Hepatic stellate cell (primary cell): ENCODE results near the gene LRCOL1.
A peak's percentile ranks its signal among the peaks of the same experiment; 100 is the strongest.

Source experiments
- DNase-seq: peaks from one replicate; pipeline ENCODE4 v3.0.0; 2011; ENCODE audit warnings: low spot score

LRCOL1 gene

DNA sequence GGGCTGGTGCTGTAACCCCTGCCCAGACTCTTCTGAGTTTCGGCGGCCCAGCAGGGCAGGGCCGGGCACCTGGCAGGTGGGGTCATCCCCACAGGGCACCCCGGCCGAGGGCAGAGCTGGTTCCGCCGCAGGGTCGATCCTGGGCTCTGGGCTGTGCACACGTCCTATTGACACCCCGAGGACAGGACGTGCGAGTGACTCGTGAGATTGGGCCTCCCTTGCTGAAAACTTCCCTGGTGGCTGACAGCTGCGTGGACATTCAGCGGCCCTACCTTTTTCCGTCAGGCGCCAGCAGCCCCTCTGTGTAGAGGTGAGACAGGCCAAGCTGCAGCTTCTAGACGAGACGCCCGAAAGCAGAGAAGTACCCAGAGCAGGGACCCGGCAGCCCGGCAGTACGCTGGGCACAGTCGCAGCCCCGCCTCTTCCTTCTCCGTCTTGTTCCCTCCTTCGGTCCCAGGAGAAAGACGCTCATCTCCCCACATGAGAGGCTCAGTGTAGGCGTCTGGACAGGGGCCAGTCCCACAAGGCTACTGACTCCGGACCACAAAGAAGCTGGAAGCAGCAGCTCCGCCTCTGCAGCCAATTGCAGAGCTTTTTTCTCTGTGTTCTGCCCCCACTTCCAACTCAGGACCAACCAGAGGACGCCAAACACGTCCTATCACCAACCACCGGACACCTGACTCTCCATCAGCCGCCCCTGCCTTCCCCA lies at the start of gene LRCOL1:
TSS of gene LRCOL1 (minus strand) at position 532 of the 709 bp plus-strand sequence. CDS start 4,331 bp downstream, outside the sequence.
- DNase-seq = peak; percentile 79

DNA sequence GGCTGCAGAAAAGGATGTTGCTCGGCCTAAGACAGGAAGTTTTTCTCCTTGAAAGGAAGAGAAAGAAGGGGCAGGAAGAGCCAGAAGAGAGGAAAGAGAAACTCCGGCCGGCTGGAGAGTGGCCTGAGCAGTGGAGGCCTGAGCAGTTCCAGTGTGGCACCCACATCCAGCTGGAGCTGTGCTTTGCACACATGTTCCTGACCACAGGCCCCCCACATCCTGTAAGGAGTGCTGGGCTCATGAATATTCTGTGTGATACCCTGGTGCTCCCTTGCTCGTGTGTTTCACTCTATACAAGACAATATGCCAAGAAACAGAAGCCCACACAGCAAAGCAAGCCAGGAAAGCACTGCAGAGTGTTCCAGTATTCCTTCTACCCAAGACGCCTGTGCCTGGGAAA lies 49.7 kb upstream of the LRCOL1 start:
- DNase-seq = no peak

DNA sequence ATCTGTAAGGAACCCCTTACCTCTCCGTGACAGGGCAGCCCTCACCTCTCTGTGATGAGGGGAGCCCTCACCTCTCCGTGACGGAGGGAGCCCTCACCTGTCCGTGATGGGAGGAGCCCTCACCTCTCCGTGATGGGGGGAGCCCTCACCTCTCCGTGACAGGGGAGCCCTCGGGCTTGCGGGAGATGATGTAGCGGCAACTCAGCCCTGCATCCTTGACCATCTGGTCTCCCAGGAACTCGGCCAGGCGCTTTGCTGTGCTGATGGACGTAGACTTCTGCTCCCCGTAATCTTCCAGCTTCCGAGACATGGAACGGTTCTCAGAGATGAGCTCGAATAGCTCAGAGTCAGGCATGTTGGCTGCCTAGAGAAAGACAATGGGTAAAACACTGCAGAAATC lies 48.8 kb upstream of the LRCOL1 start:
- no peak for DNase-seq

DNA sequence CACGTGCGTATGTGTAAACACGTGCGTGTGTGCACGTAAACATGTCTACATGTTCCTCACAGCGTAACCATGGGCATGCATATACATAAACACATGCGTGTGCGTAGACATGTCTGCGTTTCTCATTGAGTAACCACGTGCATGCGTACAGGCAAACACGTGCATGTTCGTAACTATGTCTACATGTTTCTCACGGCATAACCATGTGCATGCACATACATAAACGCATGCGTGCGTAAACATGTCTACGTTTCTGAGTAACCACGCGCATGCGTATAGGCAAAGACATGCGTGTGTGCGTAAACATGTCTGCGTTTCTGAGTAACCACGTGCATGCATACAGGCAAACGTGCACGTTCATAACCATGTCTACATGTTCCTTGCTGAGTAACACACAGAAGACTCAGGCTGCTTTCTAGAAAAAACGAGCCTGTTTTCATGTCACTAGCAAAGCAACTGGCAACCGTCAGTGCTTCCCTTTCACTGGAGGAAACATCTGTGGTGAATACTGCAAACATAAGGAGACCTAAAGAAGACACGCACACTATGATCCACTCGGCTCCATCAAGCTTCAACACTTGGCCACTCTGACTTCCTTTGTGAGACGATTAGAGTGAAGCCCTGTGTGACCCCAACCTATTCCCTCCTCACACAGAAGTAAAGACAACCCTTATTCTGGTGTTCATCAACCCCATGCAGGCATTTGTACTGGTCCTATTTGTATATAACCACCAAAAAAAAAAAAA lies 47.9 kb upstream of the LRCOL1 start:
- DNase-seq = no peak

DNA sequence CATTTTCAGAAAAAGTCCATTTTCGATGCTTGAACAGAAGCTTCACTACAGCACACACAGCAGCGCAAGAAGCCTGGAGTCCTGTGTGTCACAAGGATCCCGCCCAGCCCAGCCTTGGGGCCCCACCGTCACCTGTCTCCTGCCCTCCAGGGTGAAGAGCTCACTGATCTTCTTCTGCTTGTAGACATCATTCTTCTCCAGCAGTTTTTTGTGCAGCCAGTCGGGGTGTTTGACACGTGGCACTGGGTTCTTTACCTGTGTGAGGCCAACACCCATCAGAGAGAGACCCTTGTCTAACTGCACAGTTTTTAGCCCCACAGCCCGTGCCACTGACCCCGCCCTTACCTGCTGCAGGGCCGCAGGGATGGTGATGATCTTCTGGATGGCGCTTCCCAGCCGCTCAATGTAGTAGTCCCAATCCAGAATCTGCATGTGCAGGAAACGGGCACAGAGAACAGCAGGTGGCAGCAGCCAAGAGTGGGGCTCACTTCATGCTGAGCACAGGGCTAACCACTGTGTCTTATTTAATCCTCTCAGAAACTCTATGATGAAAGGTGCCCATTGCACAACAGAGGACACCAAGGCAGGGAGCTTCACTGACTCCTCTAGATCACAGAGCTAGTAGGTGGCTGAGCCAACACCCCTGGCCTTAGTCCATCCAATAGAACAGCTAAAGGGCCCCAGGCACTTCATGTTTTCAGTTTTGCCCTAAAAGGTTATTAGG lies 46.8 kb upstream of the LRCOL1 start:
- no peak for DNase-seq

DNA sequence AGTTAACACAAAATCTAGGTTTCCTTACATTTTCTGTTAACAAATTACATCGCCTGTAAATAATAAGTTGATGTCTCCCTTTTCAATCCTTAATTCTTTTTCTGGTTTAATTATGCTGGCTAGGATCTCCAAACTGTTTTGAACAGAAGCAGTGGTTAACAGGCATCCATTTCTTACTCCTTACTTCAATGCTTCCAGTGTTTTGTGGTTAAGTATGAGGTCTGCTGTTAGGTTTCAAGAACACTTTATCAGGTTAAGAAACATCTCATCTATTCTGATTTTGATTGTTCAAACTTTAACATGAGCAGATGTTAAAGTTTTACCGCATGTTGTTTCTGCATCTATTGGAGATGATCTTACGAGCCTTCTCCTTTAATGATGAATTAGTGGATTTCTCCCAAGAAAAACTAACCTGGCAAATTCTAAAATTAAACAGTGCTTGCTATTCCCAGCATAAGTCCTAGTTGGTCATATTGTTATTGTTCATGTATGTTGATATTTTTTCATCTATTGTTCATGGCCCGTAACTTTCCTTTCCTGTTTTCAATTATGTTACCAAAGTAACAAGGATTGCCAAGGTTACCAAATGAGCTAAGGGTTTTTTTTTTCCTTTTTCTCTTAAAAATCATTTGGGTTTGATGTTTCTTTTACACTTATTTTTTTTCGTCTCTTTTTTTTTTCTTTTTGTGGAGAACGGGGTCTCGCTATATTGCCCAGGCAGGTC lies 43.3 kb upstream of the LRCOL1 start:
- DNase-seq = no peak

DNA sequence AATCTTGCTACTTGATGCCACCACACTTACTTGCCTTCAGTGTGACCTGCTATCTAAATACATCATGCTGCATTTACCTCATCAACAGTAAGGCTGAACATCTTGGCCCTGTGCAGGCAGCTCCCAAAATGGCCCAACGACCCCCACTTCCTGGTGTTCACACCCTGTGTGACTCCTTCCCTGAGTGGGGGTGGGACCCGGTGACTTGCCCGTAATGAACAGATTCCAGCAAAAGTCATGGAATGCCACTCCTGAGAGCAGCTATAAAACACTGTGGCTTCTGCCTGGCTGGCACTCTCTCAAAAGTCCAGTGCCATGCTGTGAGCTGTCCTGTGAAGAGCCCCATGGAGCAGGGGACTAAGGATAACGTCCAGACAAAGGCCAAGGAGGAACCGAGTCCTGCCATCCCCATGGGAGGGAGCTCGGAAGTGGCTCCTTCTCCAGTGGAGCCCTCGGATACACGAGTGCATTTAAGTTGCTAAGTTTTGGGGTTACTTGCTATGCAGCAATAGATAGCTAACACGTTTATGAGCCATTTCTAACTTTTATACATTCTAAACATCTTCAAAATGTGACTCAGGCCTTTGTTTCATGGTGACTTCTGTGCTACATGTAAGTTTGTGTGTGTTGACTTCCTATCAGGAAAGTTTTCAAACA lies 41.2 kb upstream of the LRCOL1 start:
- no peak for DNase-seq

DNA sequence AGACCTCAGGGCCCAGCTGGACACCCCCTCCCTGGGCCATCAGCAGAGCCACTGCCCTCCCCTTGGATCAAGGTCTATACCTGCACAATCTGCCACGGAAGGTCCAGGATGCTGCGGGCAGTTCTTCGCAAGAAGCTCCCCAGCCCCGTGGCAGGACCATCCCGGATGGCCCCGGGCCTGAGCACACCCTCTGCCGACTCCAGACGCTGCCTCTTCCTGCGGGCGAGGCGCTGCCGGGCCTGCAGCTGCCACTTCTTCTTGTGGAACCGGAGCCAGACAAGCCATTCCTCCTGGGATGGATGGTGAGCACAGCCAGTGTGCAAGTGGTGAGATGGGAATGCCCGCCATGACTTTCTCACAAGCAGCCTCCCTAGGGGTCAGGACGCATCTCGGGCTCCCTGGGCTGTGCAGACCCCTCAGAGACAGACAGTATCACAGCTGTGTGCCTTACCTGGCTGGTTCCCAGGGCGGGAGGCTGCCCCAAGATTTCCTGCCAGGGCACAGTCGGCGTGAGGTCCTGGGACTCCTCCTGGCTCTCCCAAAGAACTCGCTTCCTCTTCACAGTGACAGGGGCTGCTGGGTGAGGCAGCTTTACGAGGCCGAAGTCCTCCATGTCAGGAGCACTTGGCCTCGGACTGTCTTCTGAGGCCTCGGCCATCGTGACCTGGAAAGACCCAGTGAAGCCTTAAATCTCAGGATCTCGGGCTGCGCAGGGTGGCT lies 39.0 kb upstream of the LRCOL1 start:
- no peak for DNase-seq

DNA sequence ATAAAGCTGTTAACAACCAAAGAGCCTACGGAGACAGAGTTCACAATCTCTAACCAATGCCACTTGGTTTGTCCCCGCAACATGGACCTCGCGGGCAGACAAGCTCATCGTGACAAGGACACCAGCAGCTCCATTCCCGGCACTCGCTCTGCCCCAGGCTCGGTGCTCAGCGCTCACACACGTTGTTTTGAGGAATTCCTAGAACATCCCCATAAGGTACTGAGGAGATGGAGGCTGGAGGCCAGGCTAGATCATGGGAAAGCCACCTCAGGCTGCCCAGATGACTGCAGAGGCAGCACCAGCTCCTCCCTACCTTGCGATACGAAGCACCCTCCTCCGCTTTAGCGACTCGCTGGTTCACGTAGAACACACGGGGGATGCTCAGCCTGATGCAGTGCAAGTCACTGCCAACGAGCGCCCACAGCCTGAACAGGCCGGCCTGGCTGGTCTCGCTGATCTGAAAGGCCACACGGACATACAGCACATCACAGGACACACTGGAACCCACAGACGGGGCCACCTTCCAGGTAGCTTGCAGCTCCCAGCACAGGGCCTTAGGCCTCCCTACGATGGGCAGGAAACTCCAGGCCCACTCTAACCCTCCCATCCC lies 38.3 kb upstream of the LRCOL1 start:
- DNase-seq = no peak

DNA sequence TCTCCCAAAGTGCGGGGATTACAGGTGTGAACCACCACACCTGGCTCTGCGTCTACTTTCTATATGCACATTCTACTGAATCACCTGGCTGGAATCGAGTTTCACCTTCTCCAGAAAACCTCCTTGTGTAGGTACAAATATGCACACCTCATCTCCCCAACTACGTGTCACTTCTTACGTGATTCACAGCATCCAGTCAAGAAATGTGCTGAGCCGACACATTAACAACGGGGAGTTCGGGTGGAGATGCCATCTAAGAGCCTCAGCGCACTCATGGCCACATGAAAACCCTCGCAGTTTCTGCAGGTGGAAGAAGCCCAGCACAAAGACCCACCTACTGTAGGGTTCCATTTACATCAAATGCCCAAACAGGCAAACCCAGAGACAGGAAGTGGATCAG lies 37.5 kb upstream of the LRCOL1 start:
- DNase-seq = no peak

DNA sequence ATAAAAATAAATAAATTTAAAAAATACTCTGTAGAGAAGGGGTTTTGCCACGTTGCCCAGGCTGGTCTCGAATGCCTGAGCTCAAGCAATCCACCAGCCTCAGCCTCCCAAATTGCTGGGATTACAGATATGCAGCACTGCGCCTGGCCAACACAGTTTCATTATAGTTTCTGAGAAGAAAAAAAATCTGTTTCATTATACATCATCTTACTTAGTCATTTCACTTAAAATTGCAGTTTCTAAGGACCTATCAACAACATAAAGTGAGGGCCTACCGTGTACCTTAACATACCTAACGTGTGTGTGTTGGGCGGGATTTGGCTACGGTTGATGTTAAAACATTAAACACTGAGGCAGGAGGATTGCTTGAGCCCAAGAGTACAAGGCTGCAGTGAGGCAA lies 36.5 kb upstream of the LRCOL1 start:
- DNase-seq = no peak

DNA sequence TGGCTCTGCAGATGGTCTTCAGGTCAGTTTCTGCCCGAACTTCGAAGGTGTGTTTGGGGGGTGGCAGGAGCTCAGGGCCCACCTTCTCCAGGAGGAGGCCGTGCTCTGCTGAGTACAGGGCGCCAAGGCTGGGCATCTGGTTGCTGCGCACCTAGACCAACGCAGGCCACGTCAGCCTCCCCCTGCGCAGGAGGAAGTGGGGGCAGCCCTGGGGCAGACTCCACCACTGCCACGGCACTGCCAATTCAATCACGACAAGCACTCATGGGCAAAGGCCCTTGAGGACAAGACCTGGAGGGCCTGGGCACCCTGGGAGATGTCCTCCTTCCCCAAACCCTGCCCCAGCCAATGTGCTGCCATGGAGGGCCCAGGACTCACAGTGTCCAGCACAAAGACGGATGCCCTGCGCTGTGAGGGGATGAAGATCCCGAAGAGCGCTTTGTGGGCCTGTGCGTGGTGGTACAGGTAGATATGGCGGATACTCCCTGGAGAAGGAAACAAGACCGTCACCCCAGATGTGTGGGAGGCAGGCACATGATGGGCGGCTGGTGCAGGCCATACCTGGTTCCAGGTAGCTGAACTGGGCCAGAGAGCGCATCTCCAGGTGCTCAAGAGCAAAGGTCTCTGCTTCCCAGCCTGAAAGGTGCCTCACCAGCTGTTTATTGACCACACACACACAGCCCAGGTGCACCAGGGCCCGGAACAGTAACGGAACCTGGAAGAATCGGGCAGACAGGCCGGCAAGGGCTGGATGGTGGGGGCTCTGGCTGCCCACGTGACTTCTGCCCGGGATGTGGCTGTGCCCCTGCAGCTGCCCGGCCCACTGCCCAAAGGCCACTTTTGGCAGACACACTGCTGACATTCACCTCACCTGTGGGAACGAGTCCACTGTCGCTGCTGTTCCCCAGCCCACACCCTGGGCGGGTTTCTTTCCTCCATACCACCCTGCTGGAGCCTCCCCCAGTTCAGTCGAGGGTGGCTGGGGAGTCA lies 32.8 kb upstream of the LRCOL1 start:
- no peak for DNase-seq

DNA sequence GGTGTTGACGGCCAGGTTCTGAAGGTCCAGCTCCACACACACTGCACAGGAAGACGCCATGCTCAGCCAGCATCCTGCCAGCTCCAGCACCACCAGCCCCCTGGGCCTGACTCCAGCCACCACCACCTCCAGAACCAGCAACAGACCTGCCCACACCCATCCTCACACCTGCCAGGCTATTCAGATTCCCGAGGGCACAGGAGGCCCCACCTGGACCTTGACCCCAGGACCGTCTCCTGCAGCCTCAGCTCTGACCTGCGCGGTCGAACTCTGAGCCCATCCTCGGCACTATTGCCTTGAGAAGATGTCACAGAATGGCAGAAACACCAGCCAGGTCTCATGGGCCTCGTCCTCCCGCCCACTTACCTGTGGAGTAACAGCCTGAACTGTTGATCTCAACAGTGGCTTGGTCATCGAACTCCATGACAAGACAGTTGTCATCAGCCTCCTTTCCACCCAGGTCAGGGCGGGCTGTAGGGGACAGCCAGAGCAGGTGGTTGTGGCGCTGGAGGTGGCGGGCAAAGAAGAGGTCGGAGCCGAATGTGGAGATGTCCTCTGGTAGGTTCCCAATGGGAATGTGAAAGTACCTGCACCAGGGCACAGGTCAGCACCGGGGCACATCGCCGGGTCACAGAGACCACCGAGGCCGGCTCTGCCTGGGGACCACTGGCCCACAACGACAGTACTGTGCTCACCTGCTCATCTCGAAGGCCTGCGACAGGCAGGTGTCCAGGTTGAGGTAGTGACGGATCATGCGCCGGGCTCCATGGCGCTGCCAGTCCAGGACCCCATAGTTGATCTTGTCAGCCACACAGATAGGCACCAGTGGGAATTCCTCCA lies 31.6 kb upstream of the LRCOL1 start:
- no peak for DNase-seq

DNA sequence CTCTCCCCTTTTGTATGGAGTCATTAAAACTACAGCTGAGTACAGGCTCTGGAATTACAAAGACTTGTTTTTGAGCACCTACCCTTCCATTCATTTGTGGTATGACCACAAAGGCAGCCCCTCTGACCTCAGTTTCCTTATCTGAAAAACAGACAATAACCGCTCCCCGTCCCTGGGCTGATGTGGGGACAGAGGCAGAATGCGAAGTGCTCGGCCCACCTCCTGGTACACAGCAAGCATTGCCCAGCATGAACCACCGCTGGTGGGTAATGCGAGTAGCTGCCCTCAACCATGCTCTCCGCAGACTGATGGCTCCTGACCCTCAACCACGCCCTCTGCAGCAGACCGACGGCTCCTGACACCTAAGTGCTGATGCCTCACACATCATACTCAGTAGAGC lies 30.6 kb upstream of the LRCOL1 start:
- no peak for DNase-seq

DNA sequence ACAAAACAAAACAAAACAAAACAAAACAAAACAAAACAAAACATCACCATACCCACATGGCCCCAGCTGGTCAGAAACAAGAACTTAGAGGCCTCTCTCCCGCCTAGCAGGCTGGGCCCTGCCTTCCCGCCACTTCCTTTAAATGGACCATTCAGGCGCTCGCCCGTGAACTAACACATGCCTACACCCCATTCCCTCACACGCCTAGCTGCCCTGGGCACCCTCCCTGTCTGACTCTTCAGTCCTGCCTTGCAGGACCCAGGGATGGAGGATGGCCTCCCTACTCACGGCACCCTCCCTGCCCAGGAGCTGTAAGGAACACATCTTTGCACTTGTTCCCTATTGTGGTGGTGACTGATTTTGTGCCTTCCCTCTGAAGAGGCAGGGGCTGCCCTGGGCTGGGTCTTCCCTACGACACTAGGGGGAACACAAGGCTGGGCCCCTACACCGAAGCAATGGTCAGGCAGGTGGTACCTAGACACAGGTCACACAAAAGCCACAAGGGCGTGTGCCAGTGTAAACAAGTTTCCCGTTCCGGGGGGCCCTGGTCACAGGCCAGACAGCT lies 29.7 kb upstream of the LRCOL1 start:
- DNase-seq = no peak

DNA sequence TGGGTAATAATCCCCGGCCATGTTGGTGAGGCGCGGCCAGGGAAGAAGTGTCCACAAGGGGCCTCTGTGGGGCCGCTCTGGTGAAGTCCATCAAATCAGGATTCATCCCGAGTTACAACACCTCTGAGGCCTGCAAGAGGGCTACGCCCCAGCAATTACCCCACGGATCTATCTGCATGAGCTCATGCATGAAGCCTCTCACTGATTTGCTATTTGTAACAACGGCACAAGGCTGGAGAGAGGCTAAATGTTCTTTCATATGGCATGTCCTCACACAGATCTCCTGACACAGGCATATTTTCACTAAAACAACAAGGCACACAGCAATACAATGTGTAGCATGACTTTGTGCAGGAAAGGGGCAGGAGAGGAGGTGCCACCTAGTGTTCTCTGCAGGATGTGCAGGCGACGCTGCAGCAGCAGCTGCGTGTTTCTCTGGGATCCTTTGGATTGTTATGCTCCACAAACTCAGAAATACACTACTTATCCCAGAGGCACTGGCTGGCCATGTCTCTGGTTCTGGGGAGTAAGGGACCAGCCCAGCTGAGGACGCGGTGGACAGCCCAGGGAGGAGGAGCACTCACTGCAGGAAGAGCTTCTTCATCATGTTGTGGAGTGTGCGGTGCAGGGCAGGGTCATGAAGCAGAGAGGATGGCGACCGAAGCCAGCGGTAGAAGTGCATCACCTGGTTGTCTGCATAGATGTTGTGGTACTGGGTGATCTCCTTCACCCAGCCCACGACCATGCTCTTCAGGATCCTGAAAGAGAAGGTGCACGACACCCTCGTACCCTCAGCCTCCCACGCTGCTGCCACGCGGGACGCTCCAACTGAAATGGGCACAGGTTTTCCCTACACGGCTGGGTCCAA lies 28.4 kb upstream of the LRCOL1 start:
- DNase-seq = peak; percentile 84

DNA sequence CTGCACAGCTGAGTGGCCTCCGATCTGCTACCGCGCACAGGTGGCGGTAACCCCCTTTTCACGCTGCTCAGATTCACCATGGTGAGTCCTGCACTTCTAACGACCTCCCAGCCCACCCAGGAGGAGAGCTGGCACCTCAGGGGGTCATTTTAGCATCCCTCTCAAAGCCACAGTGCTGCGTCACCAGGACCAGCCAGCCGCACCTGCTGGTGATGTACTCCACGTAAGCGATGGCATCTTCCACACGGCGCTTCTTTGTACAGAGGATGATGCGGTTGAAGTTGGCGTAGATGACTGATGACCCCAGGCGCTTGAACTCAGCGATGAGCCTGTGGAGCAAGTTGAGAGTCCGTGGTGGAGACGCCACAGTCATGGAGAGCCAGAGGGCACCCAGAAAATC lies 27.4 kb upstream of the LRCOL1 start:
- no peak for DNase-seq
